ENCODE measurements around the gene COX7B2.

The COX7B2 gene

GRCh38 chr4:46715468-46715867 is 193.6 kb downstream of the COX7B2 start:
- DNase-seq (ENCODE audit: low read depth): no peak

GRCh38 chr4:46698891-46699290 is 210.2 kb downstream of the COX7B2 start:
- no peak for DNase-seq (ENCODE audit: low read depth)

Measured in T follicular helper cell (primary cell).